Fibroblast of skin of right biceps (primary cell): ENCODE data around the gene OR1J4.
"Not testable (repeated sequence)": the region's sequence is repeated elsewhere in the genome, so short reads cannot be mapped to it uniquely, and the experiment has no call there.

ENCODE experiments used
- DNase-seq: peaks from one replicate; pipeline ENCODE4 v3.0.0-alpha.2; 2013

Gene OR1J4, protein sequence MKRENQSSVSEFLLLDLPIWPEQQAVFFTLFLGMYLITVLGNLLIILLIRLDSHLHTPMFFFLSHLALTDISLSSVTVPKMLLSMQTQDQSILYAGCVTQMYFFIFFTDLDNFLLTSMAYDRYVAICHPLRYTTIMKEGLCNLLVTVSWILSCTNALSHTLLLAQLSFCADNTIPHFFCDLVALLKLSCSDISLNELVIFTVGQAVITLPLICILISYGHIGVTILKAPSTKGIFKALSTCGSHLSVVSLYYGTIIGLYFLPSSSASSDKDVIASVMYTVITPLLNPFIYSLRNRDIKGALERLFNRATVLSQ

DNA sequence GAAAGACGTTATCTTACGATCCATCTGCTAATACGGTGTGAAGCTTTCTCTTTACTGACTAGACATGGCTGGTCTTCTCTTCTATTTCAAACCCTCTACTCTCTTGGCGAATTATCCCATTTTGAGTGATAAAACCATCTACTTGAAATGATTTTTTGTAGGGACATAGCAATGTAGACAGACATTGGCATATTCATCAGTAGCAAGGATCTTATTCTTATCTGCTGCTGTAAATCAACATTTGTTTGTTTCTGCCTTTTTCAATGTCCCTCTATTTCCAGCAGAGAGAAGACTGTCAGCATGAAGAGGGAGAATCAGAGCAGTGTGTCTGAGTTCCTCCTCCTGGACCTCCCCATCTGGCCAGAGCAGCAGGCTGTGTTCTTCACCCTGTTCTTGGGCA lies at the start of gene OR1J4:
Gene OR1J4 (plus strand): TSS at position 301 of the 400 bp plus-strand sequence. CDS start 0 bp downstream, at position 301.
- DNase-seq = no peak

DNA sequence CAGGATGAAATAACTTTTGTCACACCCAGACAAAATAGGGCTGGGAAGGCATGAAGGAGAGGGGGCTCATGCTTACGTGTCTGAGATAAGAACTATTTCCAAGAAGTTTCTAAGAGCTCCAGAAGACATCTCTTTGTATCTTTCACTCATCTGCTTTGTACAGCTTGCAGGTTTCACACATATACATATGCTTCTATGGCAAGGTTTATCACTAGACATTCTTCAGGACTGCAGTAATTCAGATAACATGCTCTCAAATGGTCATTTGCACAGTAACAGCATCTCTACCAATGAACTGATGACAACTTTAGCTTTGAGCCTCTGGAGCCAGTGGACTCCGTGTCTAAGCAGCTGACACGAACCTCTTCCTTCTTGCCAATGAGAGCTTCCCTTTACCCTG lies 44.4 kb upstream of the OR1J4 start:
- no peak for DNase-seq

DNA sequence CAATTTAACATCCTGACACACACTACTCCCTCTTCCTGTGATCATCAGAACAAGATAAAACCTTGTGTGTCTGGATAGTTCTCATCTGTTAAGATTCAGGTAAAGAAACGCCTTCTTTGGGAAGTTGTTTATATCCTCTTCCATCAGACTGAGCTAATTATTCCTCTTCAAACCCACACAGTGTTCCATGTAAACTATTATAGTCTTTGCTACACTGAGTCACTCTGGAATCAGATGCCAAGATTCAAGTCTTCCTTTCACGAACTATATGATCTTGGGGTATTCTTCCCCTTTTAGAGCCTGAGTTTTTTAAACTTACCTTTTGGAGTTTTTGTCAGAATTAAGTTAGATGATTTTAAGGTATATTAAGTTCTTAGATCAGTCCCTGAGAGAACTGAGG lies 43.2 kb upstream of the OR1J4 start:
- no peak for DNase-seq

DNA sequence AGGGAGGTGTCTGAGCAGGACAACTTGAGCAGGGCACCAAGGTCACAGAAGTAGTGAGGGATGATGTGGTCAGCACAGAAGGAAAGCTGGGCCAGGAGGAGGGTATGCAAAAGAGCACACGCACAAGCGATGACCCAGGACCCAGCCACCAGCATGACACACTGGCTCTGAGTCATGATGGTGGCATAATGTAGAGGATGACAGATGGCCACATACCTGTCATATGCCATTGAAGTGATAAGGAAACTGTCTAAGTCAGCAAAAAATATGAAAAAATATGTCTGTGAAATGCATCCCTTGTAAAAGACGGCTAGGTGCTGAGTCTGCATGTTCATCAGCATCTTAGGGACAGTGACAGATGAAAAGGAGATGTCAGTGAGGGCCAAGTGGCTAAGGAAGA lies 41.6 kb upstream of the OR1J4 start:
- DNase-seq = no peak

DNA sequence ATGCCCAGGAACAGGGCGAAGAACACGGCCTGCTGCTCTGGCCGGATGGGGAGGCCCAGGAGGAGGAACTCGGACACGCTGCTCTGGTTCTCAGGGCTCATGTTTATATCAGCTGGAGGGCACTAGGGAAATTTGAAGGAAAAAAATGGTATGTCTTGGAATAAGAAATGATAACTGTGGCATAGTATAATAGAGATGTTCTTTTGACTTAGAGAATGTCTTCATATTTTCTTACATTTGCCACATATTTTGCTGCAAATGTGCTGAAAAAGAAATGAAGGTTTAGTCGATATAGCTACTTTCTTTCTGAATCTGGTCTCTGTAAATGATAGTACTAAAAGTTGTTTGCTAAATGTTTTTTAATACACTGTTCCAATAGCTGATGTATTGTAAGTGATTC lies 41.1 kb upstream of the OR1J4 start, which contains the start of gene OR1J1:
Gene OR1J1 (minus strand): TSS at position 101 of the 400 bp plus-strand sequence. CDS start 0 bp downstream, at position 101.
- DNase-seq = no peak

DNA sequence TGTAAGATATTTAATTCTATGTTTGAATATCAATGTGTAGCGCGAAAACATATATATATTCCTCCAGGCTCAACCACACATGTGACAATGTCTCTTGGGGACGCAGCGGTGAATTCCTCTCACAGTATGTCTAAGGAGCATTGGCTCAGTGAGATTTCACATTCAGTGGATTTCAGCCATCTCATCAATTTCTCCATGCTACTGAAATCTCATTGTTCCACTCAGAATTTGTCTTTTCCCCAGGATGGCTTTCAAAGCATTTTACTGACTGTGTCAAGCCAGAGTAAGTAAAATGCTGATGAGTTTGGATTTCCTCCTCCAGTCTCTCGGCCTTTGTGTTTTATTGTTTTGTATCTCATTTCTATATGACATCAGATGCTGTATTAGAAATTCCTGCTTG lies 39.9 kb upstream of the OR1J4 start:
- DNase-seq = no peak

DNA sequence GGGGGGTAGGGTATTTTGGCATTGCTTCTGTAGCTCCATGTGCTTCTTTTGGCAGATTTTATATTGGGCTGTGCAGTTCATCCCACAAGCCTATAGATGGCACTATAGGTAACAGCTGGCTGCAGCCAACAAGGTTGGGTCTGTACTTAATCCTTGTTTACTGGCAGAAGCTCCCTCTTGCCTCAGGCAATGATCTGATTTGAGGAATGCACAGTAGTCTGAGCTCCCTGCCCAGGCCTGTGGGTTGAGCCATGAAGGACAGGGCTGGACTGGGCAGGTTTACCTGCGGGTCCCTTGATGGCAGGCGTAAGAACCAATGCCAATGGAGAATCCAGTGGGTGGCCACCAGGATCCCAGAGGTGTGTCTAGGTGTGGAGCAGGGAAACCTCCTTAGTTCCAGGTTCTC lies 20.1 kb upstream of the OR1J4 start:
- DNase-seq = peak; percentile 11

DNA sequence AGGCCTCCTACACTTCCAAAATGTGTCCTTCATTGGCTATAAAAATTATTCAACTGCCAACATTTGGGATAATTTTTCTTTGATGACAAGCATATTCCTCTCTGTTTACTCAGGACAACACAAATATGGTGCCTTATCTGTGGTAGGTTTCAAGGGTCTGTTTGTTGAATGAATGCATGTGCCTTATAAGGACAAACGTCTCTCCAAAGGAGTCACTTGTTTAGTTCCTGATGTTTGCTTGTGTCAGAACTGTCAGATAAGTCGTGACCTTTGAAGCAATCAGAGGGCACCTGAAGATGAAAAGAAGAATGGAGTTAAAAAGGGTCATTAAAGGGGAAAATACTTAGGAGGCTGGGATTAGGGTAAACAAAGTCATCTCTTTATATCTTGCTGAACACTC lies 12.0 kb upstream of the OR1J4 start:
- no peak for DNase-seq

DNA sequence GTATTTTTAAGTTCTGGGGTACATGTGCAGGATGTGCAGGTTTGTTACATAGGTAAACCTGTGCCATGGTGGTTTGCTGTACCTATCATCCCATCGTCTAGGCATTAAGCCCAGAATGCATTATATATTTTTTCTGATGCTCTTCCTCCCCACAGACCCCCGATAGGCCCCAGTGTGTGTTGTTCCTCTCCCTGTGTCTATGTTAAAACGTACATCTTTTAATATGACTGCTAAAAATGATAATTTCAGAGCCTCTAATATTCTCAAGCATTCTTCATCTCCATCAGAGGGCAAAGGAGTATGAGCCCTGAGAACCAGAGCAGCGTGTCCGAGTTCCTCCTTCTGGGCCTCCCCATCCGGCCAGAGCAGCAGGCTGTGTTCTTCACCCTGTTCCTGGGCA lies 8.4 kb upstream of the OR1J4 start, which contains the start of gene OR1J2:
Gene OR1J2 (plus strand): TSS at position 301 of the 400 bp plus-strand sequence. CDS start 0 bp downstream, at position 301.
- DNase-seq = no peak

DNA sequence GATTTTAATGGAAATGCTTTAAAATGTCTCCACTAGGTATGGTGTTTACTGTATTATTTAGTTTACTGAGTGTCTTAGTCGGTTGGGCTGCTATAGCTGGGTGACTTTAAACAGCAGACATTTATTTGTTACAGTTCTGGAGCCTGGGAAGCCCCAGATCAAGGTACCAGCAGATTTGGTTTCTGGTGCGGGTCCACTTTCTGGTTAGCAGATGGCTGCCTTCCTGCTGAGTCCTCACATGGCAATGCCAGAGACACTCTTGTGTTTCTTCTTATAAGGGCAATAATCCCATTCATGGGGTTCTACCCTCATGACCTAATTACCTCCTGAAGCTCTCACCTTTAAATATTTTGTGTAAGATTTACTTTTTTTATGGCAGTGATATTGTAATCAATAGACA lies 715 bp upstream of the OR1J4 start:
- DNase-seq = no peak

DNA sequence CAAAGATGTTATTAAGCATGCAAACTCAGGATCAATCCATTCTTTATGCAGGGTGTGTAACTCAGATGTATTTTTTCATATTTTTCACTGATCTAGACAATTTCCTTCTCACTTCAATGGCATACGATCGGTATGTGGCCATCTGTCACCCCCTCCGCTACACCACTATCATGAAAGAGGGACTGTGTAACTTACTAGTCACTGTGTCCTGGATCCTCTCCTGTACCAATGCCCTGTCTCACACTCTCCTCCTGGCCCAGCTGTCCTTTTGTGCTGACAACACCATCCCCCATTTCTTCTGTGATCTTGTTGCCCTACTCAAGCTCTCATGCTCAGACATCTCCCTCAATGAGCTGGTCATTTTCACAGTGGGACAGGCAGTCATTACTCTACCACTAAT lies 435 bp downstream of the OR1J4 start:
- DNase-seq = no peak

DNA sequence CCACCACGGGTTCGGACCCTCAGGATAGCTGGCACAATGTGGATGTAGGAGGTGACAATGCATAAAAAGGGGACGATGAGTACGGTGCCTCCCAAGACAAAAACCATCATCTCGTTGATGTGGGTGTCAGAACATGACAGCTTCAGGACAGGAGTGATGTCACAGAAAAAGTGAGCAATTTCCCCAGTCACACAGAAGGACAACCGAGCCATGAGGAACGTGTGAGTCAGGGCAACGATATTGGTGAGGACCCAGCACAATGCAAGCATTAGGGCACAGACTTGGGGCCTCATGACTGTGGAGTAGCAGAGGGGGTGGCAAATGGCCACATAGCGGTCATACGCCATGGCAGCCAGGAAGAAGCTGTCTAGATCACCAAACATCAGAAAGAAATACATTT lies 7.7 kb downstream of the OR1J4 start:
- no peak for DNase-seq

DNA sequence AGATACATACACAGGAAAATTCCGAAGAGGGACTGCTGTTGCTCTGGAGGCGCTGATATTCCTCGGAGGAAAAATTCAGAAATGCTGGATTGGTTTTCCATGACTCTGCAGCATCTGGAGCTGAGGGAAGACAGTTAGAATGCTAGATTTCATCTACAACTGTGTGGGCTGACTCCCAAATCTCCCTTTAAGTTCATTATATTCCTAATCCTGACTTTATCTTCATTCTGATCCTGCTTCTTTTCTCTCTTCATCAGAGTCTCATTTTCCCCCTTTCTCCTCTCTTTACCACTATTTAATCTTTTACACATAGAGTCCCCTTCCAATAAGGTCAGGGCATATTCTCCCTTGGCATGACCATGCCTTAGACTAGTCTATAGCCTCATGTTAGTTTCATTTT lies 8.3 kb downstream of the OR1J4 start, which contains the start of gene OR1N1:
Gene OR1N1 (minus strand): TSS at position 101 of the 400 bp plus-strand sequence. CDS start 0 bp downstream, at position 101.
- DNase-seq = no peak

DNA sequence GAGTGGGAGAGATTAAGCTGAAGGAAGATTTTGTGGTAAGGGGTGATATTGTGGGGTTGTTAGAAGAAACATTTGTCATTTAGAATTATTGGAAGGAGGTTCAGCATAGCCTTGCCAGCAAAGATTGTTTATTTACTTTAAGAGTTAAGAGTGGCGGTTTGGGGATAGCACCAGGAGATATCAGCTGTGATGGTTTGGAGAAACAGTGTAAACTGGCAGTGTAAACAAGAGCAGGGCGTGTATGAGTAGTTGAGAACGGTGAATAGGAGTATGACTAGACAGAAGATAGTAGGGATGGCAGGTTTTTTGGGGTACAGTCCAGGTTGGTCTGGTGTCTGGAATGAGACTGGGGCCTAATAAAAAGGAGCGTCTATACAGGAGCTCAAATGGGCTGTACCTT lies 12.2 kb downstream of the OR1J4 start:
- not testable (repeated sequence) for DNase-seq

DNA sequence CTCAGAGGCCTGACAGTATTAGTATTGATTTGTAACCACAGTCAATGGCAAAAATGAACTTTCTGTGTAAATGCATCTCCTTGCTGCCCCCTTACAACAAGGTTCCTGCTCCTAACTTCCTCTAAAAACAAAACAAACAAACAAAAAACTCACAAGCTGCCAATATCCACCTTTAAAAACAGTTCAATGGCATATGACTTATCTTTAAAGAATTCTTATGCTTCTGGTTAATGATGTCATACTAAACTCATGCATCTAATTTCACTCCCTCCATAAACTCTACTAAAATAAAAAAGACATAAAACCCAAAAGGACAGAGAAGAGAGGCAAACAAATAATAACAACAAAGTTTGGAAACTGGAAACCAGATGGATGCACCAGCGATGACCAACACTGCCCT lies 17.2 kb downstream of the OR1J4 start:
- no peak for DNase-seq

DNA sequence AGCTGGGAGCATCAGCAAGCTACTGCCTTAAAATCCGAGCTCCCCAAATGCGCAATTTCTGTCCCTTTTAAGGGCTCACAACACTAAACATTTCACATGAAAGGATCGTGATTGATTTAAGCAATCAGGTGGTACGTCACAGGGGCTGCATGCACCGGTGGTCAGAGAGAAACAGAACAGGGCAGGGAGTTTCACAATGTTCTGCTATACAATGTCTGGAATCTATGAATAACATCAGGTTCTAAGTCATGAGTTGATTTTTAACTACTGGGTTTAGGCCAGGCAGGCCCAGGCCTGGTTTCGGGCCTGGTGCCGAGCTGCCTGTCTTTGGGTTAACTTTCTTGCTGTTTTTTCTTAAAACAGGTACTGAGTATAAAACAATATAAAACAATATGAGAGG lies 18.1 kb downstream of the OR1J4 start:
- not testable (repeated sequence) for DNase-seq

DNA sequence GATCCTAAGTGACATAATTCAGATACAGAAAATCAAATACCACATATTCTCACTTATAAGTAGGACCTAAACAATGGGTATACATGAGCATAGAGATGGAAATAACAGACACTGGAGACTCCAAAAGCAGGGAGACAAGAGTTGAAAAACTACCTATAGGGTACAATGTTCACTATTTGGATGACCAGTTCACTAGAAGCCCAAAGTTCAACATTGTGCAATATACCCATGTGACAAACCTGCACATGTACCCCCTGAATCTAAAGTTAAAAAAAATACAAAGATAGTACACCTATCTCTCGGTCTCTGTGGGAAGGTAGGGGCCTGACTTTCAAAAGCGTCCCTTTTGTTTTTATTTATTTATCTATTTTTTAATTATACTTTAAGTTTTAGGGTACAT lies 19.8 kb downstream of the OR1J4 start:
- no peak for DNase-seq

DNA sequence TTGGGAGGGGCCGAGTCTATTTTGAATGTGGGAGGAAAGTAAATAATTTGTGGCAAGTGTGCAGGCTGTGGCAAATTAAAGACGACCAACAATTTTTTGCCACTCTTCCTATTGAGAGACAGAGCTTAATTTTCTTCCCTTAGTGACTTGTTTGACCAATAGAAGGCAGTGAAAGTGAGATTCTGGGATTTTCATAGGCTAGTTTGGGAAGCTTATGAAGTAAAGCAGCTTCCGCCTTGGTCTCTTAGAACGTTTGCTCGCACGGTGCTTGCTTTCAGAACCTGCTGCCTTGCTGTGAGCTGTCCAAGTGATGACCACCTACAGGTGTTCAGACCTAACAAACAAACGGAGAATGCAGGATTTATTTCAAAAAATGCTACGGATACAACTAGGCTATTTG lies 27.3 kb downstream of the OR1J4 start:
- DNase-seq = no peak

DNA sequence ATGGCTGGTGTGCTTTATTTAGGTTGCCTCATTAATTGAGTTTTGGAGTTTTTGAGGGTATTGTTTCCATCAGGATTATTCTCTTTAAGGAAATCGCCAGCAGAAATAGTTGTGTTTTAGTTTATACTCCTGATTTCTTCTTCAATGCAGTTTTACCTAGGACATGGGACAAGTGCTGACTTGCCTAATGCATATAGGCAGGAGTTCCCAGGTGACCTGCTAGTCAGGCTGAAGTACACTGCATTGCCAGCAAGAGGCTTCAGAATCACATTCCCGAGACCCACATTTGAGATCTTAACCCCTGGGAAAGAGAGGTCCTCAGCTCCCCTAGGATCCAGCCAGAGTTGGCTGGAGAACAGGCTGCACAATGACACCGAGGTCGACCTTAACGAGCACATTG lies 32.4 kb downstream of the OR1J4 start:
- no peak for DNase-seq

DNA sequence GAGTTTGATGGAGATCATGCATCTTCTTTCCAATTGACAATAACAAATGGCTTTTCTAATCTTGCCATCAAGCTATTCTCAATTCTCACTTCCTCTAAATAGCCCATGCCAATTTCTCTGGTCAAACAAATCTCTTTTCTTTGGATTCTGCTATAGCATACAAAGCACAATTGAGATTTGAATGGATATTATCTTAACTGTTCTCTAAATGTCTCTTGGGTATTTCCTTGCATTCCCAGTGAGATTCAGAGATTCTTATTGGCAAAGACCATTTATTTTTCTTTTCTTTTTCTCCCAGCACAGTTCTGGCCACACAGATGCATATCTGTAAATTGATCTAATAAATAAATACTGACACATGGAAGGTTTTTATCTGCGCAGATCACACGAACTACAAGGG lies 33.9 kb downstream of the OR1J4 start, which contains the start of gene OR1N2:
Gene OR1N2 (plus strand): TSS at position 301 of the 400 bp plus-strand sequence. CDS start 100 bp downstream, outside the sequence.
- no peak for DNase-seq

DNA sequence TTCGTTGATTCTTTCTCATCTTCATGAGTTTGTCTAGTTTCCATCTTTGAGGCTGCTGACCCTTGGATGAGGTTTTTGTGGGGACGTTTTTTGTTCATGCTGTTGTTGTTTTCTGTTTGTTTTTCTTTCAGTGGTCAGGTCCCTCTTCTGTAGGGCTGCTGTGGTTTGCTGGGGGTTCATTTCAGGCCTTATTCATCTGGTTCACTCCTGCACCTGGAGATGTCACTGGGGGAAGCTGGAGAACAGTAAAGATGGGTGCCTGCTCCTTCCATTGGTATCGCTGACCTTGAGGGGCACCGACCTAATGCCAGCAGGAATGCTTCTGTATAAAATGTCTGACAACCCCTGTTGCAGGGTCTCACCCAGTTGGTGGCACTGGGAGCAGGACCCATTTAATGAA lies 42.5 kb downstream of the OR1J4 start:
- no peak for DNase-seq

DNA sequence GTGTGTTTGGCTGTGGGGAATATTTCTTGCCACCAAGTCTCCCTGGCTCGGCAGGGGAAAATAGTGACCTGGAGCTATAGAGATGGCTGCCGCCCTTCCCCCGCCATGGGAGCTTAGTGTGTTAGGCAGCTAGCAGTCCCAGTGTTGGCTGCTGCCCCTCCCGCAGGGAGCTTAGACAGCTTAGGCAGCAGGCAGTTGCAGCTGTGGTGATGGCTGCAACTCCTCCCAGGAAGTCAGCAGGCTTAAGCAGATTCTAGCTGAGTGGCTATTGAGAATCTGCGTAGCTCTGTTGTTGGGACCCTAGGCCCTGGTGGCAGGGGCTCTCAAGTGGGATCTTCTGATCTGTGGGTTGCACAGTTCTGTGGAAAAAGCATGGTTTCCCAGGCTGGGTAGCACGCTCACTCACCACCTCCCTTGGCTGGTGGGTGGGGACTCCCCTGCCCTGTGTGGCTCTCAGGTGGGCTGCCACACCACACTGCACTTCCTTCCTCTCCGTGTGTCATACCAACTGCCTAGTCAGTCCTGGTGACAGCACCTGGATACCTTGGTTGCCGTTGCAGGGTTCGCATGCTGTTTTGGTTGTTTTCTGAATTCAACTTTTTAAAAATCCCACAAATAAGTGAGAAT lies 43.3 kb downstream of the OR1J4 start:
- DNase-seq = no peak

DNA sequence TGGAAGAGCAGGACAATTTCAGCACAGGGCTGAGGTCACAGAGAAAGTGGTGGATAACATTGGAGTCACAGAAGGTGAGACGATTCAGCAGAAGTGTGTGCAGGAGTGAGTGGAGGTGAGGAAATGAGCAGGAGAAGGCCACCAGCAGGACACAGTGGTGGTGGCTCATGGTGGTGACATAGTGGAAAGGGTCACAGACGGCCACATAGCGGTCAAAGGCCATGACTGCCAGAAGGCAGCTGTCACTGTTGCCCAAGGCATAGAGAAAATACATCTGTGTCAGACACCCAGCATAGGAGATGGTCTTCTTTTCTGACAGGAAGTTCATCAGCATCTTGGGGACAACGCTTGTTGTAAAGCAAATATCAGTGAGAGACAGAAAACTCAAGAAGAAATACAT lies 49.0 kb downstream of the OR1J4 start:
- DNase-seq = no peak
